Measurements from ENCODE around the gene DAP.

DNA sequence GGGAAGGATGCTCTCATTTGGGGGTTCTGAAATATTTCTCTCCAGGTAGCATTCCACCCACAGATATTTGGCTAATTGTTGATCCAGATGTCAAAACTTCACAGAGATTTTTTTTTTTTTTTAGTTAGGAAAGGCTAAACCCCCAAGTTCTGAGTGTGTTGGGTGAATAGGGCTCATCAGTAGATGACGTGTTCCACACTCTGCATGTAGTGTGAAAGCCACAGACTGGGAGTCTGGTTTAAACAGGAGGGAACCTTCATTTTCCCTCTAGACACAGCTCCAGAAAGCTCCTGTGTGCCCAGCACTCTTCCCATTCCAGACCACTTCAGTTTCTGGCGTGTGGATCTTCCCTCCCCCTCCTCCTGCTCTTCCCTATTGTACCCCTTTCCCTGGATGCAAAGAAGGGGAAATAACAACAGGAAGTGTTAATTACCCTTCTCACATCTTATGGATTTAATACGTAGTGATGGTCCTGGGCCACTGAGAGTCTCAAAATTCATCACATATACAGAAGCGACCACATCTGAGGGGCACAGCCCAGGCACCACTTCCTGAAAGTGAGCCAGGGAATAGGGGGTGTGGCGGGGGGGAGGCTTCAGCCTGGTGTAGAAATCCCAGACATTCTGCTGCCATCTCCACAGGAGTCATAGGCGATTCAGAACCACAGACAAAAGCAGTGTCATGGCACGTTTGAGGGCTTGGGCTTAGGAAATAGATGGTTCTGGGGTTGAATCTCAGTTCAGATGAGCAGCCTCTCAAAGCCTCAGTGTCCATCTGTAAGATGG is 65.1 kb downstream of the DAP start:
- TF ChIP-seq CTCF (IDR thresholded peaks at IDR 0.05) (no peak), POLR2A (IDR thresholded peaks at IDR 0.05) (no peak)

Measured in thyroid gland (tissue), 4 donors.